EL (cell line): Measurements from ENCODE around the gene SFI1.

Experiments
- DNase-seq: peaks from one replicate; pipeline ENCODE4 v3.0.0-alpha.2; 2016

The SFI1 gene

GRCh38 chr22:31621507-31622124 lies 125.3 kb downstream of the SFI1 start:
- DNase-seq, result no peak

- no peak for DNase-seq
Measured at GRCh38 chr22:31622980-31623379, 126.6 kb downstream of the SFI1 start.

GRCh38 chr22:31623592-31624304 lies 127.4 kb downstream of the SFI1 start:
- no peak for DNase-seq

- DNase-seq, result no peak
Measured at GRCh38 chr22:31625257-31625640, 128.9 kb downstream of the SFI1 start.

- DNase-seq, result no peak
Measured at GRCh38 chr22:31625661-31626426, 129.5 kb downstream of the SFI1 start.

GRCh38 chr22:31626427-31627150 lies 130.3 kb downstream of the SFI1 start:
- no peak for DNase-seq

GRCh38 chr22:31627223-31627731 lies 130.9 kb downstream of the SFI1 start:
- DNase-seq, result no peak

- no peak for DNase-seq
Measured at GRCh38 chr22:31628362-31628761, 132.0 kb downstream of the SFI1 start.

GRCh38 chr22:31628969-31629708 lies 132.8 kb downstream of the SFI1 start:
- no peak for DNase-seq

GRCh38 chr22:31629741-31630184 lies 133.4 kb downstream of the SFI1 start:
- DNase-seq, result no peak

GRCh38 chr22:31630331-31631329 lies 134.3 kb downstream of the SFI1 start:
- DNase-seq, result peak; percentile 87

GRCh38 chr22:31631436-31631835 lies 135.1 kb downstream of the SFI1 start:
- no peak for DNase-seq

- no peak for DNase-seq
Measured at GRCh38 chr22:31635638-31636306, 139.4 kb downstream of the SFI1 start.

- DNase-seq, result no peak
Measured at GRCh38 chr22:31637447-31637890, 141.1 kb downstream of the SFI1 start.

- DNase-seq, result peak; percentile 51
Measured at GRCh38 chr22:31637891-31638618, 141.7 kb downstream of the SFI1 start.

GRCh38 chr22:31639436-31640039 lies 143.2 kb downstream of the SFI1 start:
- no peak for DNase-seq

GRCh38 chr22:31646186-31647019 lies 150.1 kb downstream of the SFI1 start:
- DNase-seq, result peak; percentile 99

GRCh38 chr22:31647066-31647465 lies 150.7 kb downstream of the SFI1 start:
- peak; percentile 16 for DNase-seq
